Ovary (tissue), 3 donors: ENCODE data around the gene KREMEN1.

Source experiments
- EP300 ChIP-seq: sonication (generic); formaldehyde crosslinking; IDR thresholded peaks from one replicate; pipeline ENCODE4 v1.6.1; 2017; ENCODE audit warnings: antibody characterized with exemption
- POLR2A ChIP-seq: fragments of 450-650 bp; IDR thresholded peaks from one replicate; pipeline ENCODE4 v1.6.1; 2017; ENCODE audit warnings: antibody characterized with exemption, mild to moderate bottlenecking, moderate library complexity
- TF ChIP-seq, protein P1 (sequence below), 3 donors: fragments of 450-650 bp in 2 of 3; fragments of 200-600 bp in 1 of 3; IDR thresholded peaks; one replicate each; pipeline versions ENCODE4 v1.5.1 to v1.8.0; 2016 to 2022; ENCODE audit warnings: antibody characterized with exemption in 3 of 3, mild to moderate bottlenecking in 1 of 3
- donor health status: DM: no; HTN: no; CAD: no.

DNA sequence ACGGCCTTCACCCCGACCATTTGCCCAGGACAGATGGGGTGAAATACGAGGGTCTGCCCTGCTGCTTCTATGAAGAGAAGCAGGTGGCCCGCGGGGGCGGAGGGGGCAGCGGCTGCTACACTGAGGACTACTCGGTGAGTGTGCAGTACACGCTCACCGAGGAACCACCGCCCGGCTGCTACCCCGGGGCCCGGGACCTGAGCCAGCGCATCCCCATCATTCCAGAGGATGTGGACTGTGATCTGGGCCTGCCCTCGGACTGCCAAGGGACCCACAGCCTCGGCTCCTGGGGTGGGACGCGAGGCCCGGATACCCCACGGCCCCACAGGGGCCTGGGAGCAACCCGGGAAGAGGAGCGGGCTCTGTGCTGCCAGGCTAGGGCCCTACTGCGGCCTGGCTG lies 22.4 kb upstream of the KREMEN1 start:
- TF ChIP-seq, protein P1, sequence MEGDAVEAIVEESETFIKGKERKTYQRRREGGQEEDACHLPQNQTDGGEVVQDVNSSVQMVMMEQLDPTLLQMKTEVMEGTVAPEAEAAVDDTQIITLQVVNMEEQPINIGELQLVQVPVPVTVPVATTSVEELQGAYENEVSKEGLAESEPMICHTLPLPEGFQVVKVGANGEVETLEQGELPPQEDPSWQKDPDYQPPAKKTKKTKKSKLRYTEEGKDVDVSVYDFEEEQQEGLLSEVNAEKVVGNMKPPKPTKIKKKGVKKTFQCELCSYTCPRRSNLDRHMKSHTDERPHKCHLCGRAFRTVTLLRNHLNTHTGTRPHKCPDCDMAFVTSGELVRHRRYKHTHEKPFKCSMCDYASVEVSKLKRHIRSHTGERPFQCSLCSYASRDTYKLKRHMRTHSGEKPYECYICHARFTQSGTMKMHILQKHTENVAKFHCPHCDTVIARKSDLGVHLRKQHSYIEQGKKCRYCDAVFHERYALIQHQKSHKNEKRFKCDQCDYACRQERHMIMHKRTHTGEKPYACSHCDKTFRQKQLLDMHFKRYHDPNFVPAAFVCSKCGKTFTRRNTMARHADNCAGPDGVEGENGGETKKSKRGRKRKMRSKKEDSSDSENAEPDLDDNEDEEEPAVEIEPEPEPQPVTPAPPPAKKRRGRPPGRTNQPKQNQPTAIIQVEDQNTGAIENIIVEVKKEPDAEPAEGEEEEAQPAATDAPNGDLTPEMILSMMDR (IDR thresholded peaks at IDR 0.05): no peak
- TF ChIP-seq POLR2A: no peak
- no peak for TF ChIP-seq EP300
